Upper lobe of left lung (tissue), 6 donors: ENCODE results near the gene AHRR. TPM values are rescaled to one million over a fixed set of nuclear protein-coding genes. Genes with fewer than 3 reads are reported as not detected.

ENCODE experiments used
- ATAC-seq, 2 donors: fragments of 200-7000 bp; cut with Tn5 transposase; one replicate each; pipeline ENCODE4 v1.9.1; 2022; ENCODE audit warnings: mild to moderate bottlenecking in 2 of 2, moderate library complexity in 2 of 2; ENCODE audit not compliant: low FRiP score in 2 of 2
- DNase-seq, 2 donors: peaks; one replicate each; pipeline ENCODE4 v3.0.0-alpha.2; 2019 to 2020
- H3K27ac ChIP-seq, 4 donors: fragments of 200-600 bp; sonication (generic); one replicate each; pipeline ENCODE4 v1.5.1; 2016 to 2019
- H3K27me3 ChIP-seq, 4 donors: fragments of 200-600 bp; sonication (generic); one replicate each; pipeline ENCODE4 v1.5.1; 2017 to 2019
- H3K36me3 ChIP-seq, 4 donors: fragments of 200-600 bp; sonication (generic); one replicate each; pipeline ENCODE4 v1.5.1; 2016 to 2019
- H3K4me1 ChIP-seq, 4 donors: fragments of 200-600 bp; sonication (generic); one replicate each; pipeline ENCODE4 v1.5.1; 2018 to 2019
- H3K4me3 ChIP-seq, 4 donors: fragments of 200-600 bp; sonication (generic); one replicate each; pipeline ENCODE4 v1.5.1; 2017 to 2019; ENCODE audit warnings: mild to moderate bottlenecking in 2 of 4, moderate library complexity in 1 of 4
- H3K9me3 ChIP-seq, 4 donors: fragments of 200-600 bp; sonication (generic); one replicate each; pipeline ENCODE4 v1.5.1; 2018 to 2019
- EP300 ChIP-seq, 4 donors: sonication (generic); formaldehyde crosslinking; IDR thresholded peaks; one replicate each; pipeline ENCODE4 v1.5.1; 2017; ENCODE audit warnings: antibody characterized with exemption in 4 of 4, control low read depth in 2 of 4
- POLR2A ChIP-seq, 4 donors: fragments of 450-650 bp; IDR thresholded peaks; one replicate each; pipeline ENCODE4 v1.5.1; 2016 to 2017; ENCODE audit warnings: antibody characterized with exemption in 4 of 4, mild to moderate bottlenecking in 2 of 4
- POLR2AphosphoS5 ChIP-seq, 2 donors: sonication (generic); formaldehyde crosslinking; IDR thresholded peaks; one replicate each; pipeline ENCODE4 v1.5.1; 2017; ENCODE audit warnings: antibody characterized with exemption in 2 of 2
- WGBS, 2 donors: methylation state at CpG; one replicate each; pipeline ENCODE4 v1.1.5; 2017 to 2018; 5-methylcytosine and 5-hydroxymethylcytosine counted together
- total RNA-seq, 6 donors: library from RNA; depleted of rRNA in 4 of 6; stranded (reverse); fragments of >200 nt in 4 of 6; gene quantifications; one replicate each; pipeline versions ENCODE4 v1.1.0 to v1.2.1, GENCODE V29; 2016 to 2021
- TF ChIP-seq, protein P1 (sequence below), 6 experiments: fragments of 450-650 bp in 4 of 6; fragments of 200-600 bp in 2 of 6; sonication (generic) in 2 of 6; IDR thresholded peaks; one replicate each; pipeline ENCODE4 v1.5.1; 2016 to 2019; ENCODE audit warnings: antibody characterized with exemption in 6 of 6
- donor health status: DM: no; HTN: no; CAD: no; lungs with moderate emphysema.
- donor health status: DM: no; HTN: yes; CAD: no; lungs with severe emphysema.

Gene AHRR
- total RNA-seq, 6 donors from 2014 or later, result 1.3 to 8.6 (median 4.4) TPM

DNA sequence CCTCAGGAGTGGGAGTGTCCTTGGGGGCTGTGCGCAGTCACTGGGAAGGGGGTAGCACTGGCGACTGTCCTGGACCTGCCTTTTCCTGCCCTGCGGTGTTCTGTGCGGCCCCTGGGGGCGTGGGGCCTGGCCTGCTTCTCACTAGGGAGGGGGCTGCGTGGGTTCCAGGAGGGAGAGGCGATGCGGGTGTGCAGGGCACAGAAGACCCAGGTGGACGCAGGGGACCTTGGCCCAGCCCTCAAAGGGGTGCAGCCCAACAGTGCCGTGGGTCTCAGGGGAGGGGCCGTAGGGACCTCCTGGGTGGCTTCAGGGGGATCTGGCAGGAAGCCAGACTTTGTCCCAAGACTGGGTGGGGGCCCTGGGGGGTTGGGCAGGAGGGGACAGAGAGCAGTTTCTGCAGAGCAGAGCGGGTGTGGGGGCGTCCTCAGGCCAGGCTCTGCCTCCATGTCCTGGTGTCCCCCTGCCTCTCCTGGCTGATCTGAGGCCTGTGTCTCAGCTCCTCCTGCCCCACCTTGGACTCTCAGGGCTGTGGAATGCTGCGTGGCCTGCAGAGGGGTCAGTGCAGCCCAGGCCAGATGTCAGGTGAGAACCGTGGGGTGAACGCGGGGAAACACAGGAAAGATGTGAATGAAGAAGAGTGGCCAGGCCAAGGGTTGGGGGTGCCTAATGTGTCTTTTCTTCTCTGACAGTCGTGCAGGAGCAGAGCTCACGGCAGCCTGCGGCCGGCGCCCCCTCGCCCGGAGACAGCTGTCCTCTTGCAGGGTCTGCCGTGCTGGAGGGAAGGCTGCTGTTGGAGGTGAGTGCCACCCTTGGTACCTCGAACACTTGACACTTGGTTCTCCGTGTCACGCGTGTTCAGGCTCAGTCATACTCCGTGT lies 54.6 kb downstream of the AHRR start:
- Histone ChIP-seq H3K27me3 (no peaks in the 10 kb centered on the region), H3K9me3 (no peaks in the 10 kb centered on the region), H3K4me1 (peaks cover 5 to 31% (median 13%) of the 10 kb centered on the region in 4 donors), H3K27ac (no peak overlapping the region), H3K4me3 (no peak overlapping the region), H3K36me3 (no peaks in the 10 kb centered on the region)
- DNase-seq (peak; percentile 17 to 78), ATAC-seq (peak in 1 of 2 donors; percentile 7)
- WGBS, 2 donors, result 92 to 95% methylated on average over 22 to 30 of the region's 30 CpGs
- TF ChIP-seq POLR2AphosphoS5 (IDR thresholded peaks at IDR 0.05), result no peak
- no peak for TF ChIP-seq EP300 (IDR thresholded peaks at IDR 0.05)
- no peak for TF ChIP-seq POLR2A (IDR thresholded peaks at IDR 0.05)
- TF ChIP-seq, protein P1, sequence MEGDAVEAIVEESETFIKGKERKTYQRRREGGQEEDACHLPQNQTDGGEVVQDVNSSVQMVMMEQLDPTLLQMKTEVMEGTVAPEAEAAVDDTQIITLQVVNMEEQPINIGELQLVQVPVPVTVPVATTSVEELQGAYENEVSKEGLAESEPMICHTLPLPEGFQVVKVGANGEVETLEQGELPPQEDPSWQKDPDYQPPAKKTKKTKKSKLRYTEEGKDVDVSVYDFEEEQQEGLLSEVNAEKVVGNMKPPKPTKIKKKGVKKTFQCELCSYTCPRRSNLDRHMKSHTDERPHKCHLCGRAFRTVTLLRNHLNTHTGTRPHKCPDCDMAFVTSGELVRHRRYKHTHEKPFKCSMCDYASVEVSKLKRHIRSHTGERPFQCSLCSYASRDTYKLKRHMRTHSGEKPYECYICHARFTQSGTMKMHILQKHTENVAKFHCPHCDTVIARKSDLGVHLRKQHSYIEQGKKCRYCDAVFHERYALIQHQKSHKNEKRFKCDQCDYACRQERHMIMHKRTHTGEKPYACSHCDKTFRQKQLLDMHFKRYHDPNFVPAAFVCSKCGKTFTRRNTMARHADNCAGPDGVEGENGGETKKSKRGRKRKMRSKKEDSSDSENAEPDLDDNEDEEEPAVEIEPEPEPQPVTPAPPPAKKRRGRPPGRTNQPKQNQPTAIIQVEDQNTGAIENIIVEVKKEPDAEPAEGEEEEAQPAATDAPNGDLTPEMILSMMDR (IDR thresholded peaks at IDR 0.05), result no peak

DNA sequence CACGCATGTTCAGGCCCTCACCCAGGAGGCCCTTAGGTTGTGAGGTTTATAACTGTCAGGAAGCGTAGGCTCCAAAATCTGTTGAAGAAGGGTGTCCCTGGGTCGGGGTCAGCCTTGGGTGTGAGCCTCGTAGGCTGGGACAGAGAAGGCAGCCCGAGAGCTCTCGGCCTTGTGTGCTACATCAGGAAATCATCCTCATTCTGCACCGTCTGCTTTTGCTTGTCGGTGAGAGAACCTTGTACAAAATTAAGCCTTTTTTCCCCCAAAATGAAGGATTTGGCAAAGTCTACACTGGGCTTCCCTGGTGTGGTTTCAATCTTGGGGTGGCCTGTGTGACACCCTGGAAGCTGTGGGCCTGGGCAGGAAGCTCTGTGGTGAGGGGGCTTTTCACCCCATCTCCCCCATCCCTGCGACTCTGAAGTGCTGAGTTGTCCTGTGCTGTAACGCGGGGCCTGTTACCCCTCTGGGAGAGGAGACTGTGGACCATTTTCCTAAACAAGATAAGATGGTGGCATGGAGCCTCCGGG lies 55.3 kb downstream of the AHRR start:
- Histone ChIP-seq H3K36me3 (no peaks in the 10 kb centered on the region), H3K9me3 (no peaks in the 10 kb centered on the region), H3K27me3 (no peaks in the 10 kb centered on the region), H3K4me3 (no peak overlapping the region), H3K27ac (no peak overlapping the region), H3K4me1 (peaks cover 5 to 26% (median 13%) of the 10 kb centered on the region in 4 donors)
- 94 to 95% methylated on average over 9 to 12 of the region's 12 CpGs for WGBS, 2 donors
- ATAC-seq, result no peak
- TF ChIP-seq, protein P1 (IDR thresholded peaks at IDR 0.05), result no peak
- TF ChIP-seq EP300 (IDR thresholded peaks at IDR 0.05), result no peak
- no peak for TF ChIP-seq POLR2A (IDR thresholded peaks at IDR 0.05)
- TF ChIP-seq POLR2AphosphoS5 (IDR thresholded peaks at IDR 0.05), result no peak
- DNase-seq, result peak in 1 of 2 donors; percentile 18

DNA sequence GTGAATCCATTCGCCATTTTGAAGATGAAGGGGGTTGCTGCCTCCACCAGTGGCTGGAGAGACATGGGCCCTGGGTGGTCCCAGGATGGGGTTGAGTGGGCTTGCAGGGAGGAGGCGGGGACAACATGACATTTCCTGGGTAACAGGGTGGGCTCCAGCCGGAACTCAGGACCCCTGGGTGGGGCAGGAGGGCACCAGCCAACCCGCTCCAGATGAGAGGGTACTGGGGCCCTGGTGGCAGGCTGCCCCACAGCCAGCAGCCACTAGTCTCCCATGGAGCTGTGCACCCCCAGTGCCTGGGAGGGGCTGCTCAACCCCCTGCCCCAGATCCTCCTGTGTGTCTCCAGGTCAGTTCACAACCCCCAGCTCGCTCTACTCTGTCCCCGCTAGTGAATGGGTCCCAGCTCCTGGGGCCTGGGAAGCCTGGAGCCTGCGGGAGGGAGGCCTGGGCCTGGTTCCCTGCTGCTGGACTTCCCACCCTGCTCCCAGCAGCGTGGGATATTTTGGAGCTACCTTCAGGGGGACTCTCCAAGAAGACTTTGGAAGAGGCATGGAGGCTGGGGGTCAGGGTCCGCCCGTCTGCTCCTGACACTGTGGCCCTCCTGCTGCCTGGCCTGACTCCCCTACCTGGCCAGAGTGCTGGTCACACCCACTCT lies 55.9 kb downstream of the AHRR start:
- Histone ChIP-seq H3K36me3 (no peaks in the 10 kb centered on the region), H3K4me1 (peaks cover 5 to 20% (median 10%) of the 10 kb centered on the region in 4 donors), H3K9me3 (no peaks in the 10 kb centered on the region), H3K4me3 (no peak overlapping the region), H3K27ac (no peak overlapping the region), H3K27me3 (no peaks in the 10 kb centered on the region)
- peak in 1 of 2 donors; percentile 7 for DNase-seq
- TF ChIP-seq, protein P1 (IDR thresholded peaks at IDR 0.05), result no peak
- no peak for TF ChIP-seq POLR2AphosphoS5 (IDR thresholded peaks at IDR 0.05)
- TF ChIP-seq POLR2A (IDR thresholded peaks at IDR 0.05), result no peak
- TF ChIP-seq EP300 (IDR thresholded peaks at IDR 0.05), result no peak
- WGBS, 2 donors, result 87 to 94% methylated on average over 7 to 10 of the region's 10 CpGs
- no peak for ATAC-seq

DNA sequence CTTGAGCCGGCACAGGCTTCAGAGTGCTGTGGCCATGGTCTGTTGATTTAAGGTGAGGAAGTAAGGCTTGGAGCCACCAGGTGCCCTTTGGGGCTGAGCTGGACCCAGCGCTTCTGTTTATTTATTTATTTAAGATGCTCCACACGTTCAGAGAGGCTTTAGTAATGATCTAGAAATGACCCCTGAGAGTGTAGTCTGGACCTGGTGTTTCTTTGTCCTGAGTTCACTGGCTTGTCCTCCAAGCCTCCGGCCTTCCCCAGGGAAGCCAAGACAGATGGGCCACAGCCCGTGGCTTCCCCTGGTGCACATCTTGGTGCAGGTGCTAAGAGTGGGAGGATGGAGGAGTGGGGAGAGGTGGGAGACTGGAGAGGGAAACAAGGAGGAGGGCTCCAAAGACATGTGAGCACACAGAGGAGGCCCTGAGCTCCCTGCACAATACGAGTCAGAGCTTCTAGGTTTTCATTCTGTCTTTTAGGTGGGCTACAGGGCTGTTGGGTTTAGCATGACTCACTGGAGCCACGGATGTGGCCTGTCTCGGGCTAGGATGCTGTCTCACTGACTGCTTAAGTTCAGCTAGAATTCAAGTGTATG lies 56.9 kb downstream of the AHRR start:
- H3K9me3 ChIP-seq, result no peaks in the 10 kb centered on the region

More for the DNA sequence above, 56.9 kb downstream of the AHRR start:
- H3K4me3 ChIP-seq, result no peak overlapping the region
- DNase-seq (peak in 1 of 2 donors; percentile 11), ATAC-seq (no peak)
- no peak overlapping the region for H3K27ac ChIP-seq
- 76 to 83% methylated on average over 8 of the region's 8 CpGs for WGBS, 2 donors
- H3K36me3 ChIP-seq, result no peaks in the 10 kb centered on the region
- peaks cover 2 to 13% (median 7%) of the 10 kb centered on the region in 4 donors for H3K4me1 ChIP-seq
- TF ChIP-seq, protein P1 (IDR thresholded peaks at IDR 0.05), result no peak
- TF ChIP-seq EP300 (IDR thresholded peaks at IDR 0.05) (no peak), POLR2A (IDR thresholded peaks at IDR 0.05) (no peak), POLR2AphosphoS5 (IDR thresholded peaks at IDR 0.05) (no peak)
- H3K27me3 ChIP-seq, result no peaks in the 10 kb centered on the region
